SK-N-SH treated with all-trans-retinoic acid at 6 μM for 48 hours (cell line): ENCODE results near the gene FBXO8.

Experiments used
- ARNTL ChIP-seq: fragments of 450-650 bp; formaldehyde crosslinking; IDR thresholded peaks from 2 replicates; pipeline ENCODE4 v1.5.0; 2020; ENCODE audit warnings: low read depth, mild to moderate bottlenecking, moderate library complexity, borderline replicate concordance
- ZFP30 ChIP-seq: fragments of 450-650 bp; formaldehyde crosslinking; IDR thresholded peaks from 2 replicates; pipeline ENCODE4 v1.5.0; 2022; ENCODE audit warnings: mild to moderate bottlenecking, moderate library complexity

DNA sequence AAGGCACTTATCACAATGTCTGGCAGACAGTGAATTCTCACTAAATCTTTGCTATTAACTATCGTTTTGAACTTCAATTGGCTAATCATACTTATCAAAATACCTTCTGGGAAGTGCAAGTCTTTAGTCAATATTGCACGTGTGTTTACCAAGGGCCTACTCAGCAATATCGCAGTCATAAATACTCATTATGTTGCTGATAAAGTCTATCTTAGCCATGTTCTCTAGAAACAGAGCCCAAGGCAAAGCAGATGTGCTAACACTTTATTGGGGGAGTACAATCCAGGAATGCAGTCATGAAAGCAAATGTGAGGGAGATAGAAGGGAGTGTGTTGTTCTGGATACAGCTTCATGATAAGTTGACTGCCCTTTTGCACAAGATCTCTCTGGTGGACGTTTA is 90.5 kb downstream of the FBXO8 start:
- TF ChIP-seq ARNTL (CRISPR knock-in tag) (no peak), ZFP30 (CRISPR knock-in tag) (no peak)
